ENCODE measurements around the gene POLR2E.

- TF ChIP-seq, protein P1, sequence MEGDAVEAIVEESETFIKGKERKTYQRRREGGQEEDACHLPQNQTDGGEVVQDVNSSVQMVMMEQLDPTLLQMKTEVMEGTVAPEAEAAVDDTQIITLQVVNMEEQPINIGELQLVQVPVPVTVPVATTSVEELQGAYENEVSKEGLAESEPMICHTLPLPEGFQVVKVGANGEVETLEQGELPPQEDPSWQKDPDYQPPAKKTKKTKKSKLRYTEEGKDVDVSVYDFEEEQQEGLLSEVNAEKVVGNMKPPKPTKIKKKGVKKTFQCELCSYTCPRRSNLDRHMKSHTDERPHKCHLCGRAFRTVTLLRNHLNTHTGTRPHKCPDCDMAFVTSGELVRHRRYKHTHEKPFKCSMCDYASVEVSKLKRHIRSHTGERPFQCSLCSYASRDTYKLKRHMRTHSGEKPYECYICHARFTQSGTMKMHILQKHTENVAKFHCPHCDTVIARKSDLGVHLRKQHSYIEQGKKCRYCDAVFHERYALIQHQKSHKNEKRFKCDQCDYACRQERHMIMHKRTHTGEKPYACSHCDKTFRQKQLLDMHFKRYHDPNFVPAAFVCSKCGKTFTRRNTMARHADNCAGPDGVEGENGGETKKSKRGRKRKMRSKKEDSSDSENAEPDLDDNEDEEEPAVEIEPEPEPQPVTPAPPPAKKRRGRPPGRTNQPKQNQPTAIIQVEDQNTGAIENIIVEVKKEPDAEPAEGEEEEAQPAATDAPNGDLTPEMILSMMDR (conservative IDR thresholded peaks at IDR 0.05): no peak
- no peak for TF ChIP-seq EZH2 (IDR thresholded peaks at IDR 0.05; ENCODE audit: low read depth)
Measured at GRCh38 chr19:1105008-1105872, 10.1 kb upstream of the POLR2E start.
